LoVo (cell line): Measurements from ENCODE around the gene PAMR1.

Experiments
- DNase-seq: peaks from one replicate; pipeline ENCODE4 v3.0.0-alpha.2; 2016; ENCODE audit warnings: low spot score

Gene PAMR1

GRCh38 chr11:35494957-35495490, 30.4 kb downstream of the PAMR1 start:
- DNase-seq, result no peak

- no peak for DNase-seq
Observed at GRCh38 chr11:35491231-35491871, 34.1 kb downstream of the PAMR1 start.

- DNase-seq, result no peak
Observed at GRCh38 chr11:35488117-35488516, 37.3 kb downstream of the PAMR1 start.

- no peak for DNase-seq
Observed at GRCh38 chr11:35487532-35488078, 37.8 kb downstream of the PAMR1 start.

GRCh38 chr11:35486934-35487333, 38.5 kb downstream of the PAMR1 start:
- DNase-seq, result no peak

GRCh38 chr11:35486446-35486845, 39.0 kb downstream of the PAMR1 start:
- DNase-seq, result no peak

GRCh38 chr11:35485656-35486322, 39.6 kb downstream of the PAMR1 start:
- peak; percentile 80 for DNase-seq

- DNase-seq, result no peak
Observed at GRCh38 chr11:35484435-35484834, 41.0 kb downstream of the PAMR1 start.

- DNase-seq, result no peak
Observed at GRCh38 chr11:35483131-35483820, 42.1 kb downstream of the PAMR1 start.

- DNase-seq, result no peak
Observed at GRCh38 chr11:35479731-35480130, 45.7 kb downstream of the PAMR1 start.

- no peak for DNase-seq
Observed at GRCh38 chr11:35478471-35479091, 46.8 kb downstream of the PAMR1 start.

GRCh38 chr11:35477901-35478300, 47.5 kb downstream of the PAMR1 start:
- DNase-seq, result no peak

- no peak for DNase-seq
Observed at GRCh38 chr11:35474688-35475087, 50.7 kb downstream of the PAMR1 start.

- no peak for DNase-seq
Observed at GRCh38 chr11:35473795-35474374, 51.5 kb downstream of the PAMR1 start.

- DNase-seq, result no peak
Observed at GRCh38 chr11:35470616-35471015, 54.8 kb downstream of the PAMR1 start.

- no peak for DNase-seq
Observed at GRCh38 chr11:35466058-35466457, 59.4 kb downstream of the PAMR1 start.

GRCh38 chr11:35464308-35464707, 61.1 kb downstream of the PAMR1 start:
- DNase-seq, result no peak

GRCh38 chr11:35463331-35463751, 62.1 kb downstream of the PAMR1 start:
- no peak for DNase-seq

GRCh38 chr11:35461917-35462538, 63.4 kb downstream of the PAMR1 start:
- no peak for DNase-seq

- no peak for DNase-seq
Observed at GRCh38 chr11:35459489-35459888, 65.9 kb downstream of the PAMR1 start.

- no peak for DNase-seq
Observed at GRCh38 chr11:35458846-35459245, 66.6 kb downstream of the PAMR1 start.
